Adrenal gland (tissue), 12 donors: ENCODE data around the gene ALDH1L1. TPM values are rescaled to one million over a fixed set of nuclear protein-coding genes. Genes with fewer than 3 reads are reported as not detected.

Experiments
- DNase-seq, 7 donors: peaks; one replicate each; pipeline ENCODE4 v3.0.0-alpha.2; 2019 to 2020
- H3K27ac ChIP-seq, 5 donors: fragments of 200-600 bp; sonication (generic) in 4 of 5; 1 replicate in 3 of 5; 2 replicates in 2 of 5; pipeline versions ENCODE4 v1.5.1 to v1.8.0; 2016 to 2020; ENCODE audit warnings: mild to moderate bottlenecking in 1 of 5
- H3K27me3 ChIP-seq: fragments of 200-600 bp; 2 replicates; pipeline ENCODE4 v1.8.0; 2021
- H3K36me3 ChIP-seq, 2 donors: fragments of 200-600 bp; replicated peaks in 1 of 2; 1 replicate in 1 of 2; 2 replicates in 1 of 2; pipeline versions ENCODE4 v1.5.1 to v1.8.0; 2018 to 2022
- H3K4me1 ChIP-seq, 2 donors: fragments of 200-600 bp; replicated peaks in 1 of 2; 1 replicate in 1 of 2; 2 replicates in 1 of 2; pipeline versions ENCODE4 v1.5.1 to v1.8.0; 2018 to 2021
- H3K4me3 ChIP-seq, 4 donors: fragments of 200-600 bp; sonication (generic) in 3 of 4; one replicate each; pipeline ENCODE4 v1.5.1; 2016 to 2018
- H3K9me3 ChIP-seq, 3 donors: fragments of 200-600 bp; sonication (generic) in 1 of 3; replicated peaks in 1 of 3; 1 replicate in 2 of 3; 2 replicates in 1 of 3; pipeline versions ENCODE4 v1.5.1 to v1.8.0; 2016 to 2021
- CTCF ChIP-seq, 6 experiments: fragments of 450-650 bp in 4 of 6; fragments of 200-600 bp in 2 of 6; sonication (generic) in 1 of 6; IDR thresholded peaks; 1 replicate in 5 of 6; 2 replicates in 1 of 6; pipeline versions ENCODE4 v1.5.1 to v1.8.0; 2016 to 2021; ENCODE audit warnings: antibody characterized with exemption in 6 of 6, mild to moderate bottlenecking in 2 of 6, moderate library complexity in 1 of 6
- POLR2A ChIP-seq, 2 donors: fragments of 450-650 bp; IDR thresholded peaks; one replicate each; pipeline ENCODE4 v1.6.1; 2017; ENCODE audit warnings: antibody characterized with exemption in 2 of 2, mild to moderate bottlenecking in 2 of 2, moderate library complexity in 1 of 2
- WGBS, 4 donors: extraction: QIAGEN DNeasy Blood & Tissue Kit in 2 of 4; methylation state at CpG; one replicate each; pipeline versions ENCODE4 v1.1.5 to v1.1.7; 2013 to 2017; 5-methylcytosine and 5-hydroxymethylcytosine counted together
- intact Hi-C, 2 donors: fragments of 100-400 bp; cut with DNase I; formaldehyde crosslinking; loops; one replicate each; pipeline versions ENCODE4 v1.14.1 to v1.15.0; 2022 to 2023
- polyA plus RNA-seq, 3 donors: library from polyadenylated mRNA; stranded (reverse); fragments of 200-250 nt in 2 of 3; fragments of 350-450 nt in 1 of 3; fragmentation: Illumina TruSeq in 1 of 3; extraction: RNeasy Lipid Tissue Mini Kit (QIAGEN cat#74804) in 1 of 3; gene quantifications; one replicate each; pipeline ENCODE4 v1.2.3, GENCODE V29; 2013 to 2014
- total RNA-seq, 9 donors: library from RNA; depleted of rRNA in 4 of 9; stranded (reverse); fragments of >200 nt in 4 of 9; fragments of 120-200 nt in 1 of 9; fragmentation: NEBNext Ultra II Directional in 1 of 9; extraction: Animal tissue kit (Norgen Biotek cat#: 25700) in 1 of 9; gene quantifications; one replicate each; pipeline versions ENCODE4 v1.1.0 to v1.2.4, GENCODE V29; 2013 to 2023
- donor health status: healthy with polysubstance abuse.
- donor health status: Bipolar disorder and iron deficiency.
- donor health status: DM: yes; HTN: yes; CAD: no.
- donor health status: DM: no; HTN: no; CAD: no.
- donor health status: DM: no; HTN: no; CAD: no.
- donor health status: DM: yes; HTN: yes; CAD: no.

The ALDH1L1 gene
- total and polyA plus RNA-seq, 12 donors, result 0.44 to 136 (median 72.3) TPM

GRCh38 chr3:126158016-126158911, 22.1 kb downstream of the ALDH1L1 start:
- Histone ChIP-seq H3K27ac (no peak overlapping the region), H3K4me1 (no peaks in the 10 kb centered on the region), H3K9me3 (no peaks in the 10 kb centered on the region), H3K36me3 (no peaks in the 10 kb centered on the region), H3K4me3 (no peak overlapping the region), H3K27me3 (no peaks in the 10 kb centered on the region)
- 90 to 93% (median 92%) methylated on average over 10 to 18 of the region's 18 CpGs for WGBS, 4 donors
- TF ChIP-seq POLR2A (IDR thresholded peaks at IDR 0.05), result no peak
- no peak for TF ChIP-seq CTCF (IDR thresholded peaks at IDR 0.05)
- intact Hi-C loops, result no loop called here
- peak in 2 of 7 donors; percentile 10 to 33 for DNase-seq

- TF ChIP-seq CTCF (IDR thresholded peaks at IDR 0.05) (no peak), POLR2A (IDR thresholded peaks at IDR 0.05) (no peak)
- H3K4me1 ChIP-seq, result no peaks in the 10 kb centered on the region
- no peak overlapping the region for H3K27ac ChIP-seq
- no peaks in the 10 kb centered on the region for H3K27me3 ChIP-seq
- no peaks in the 10 kb centered on the region for H3K9me3 ChIP-seq
- H3K4me3 ChIP-seq, result no peak overlapping the region
- DNase-seq, result peak in 1 of 7 donors; percentile 9
- WGBS, 4 donors, result 96% methylated on average over 26 of the region's 26 CpGs
- H3K36me3 ChIP-seq, result no peaks in the 10 kb centered on the region
- intact Hi-C loops, result no loop called here
Observed at GRCh38 chr3:126157083-126157768, 23.2 kb downstream of the ALDH1L1 start.

GRCh38 chr3:126156468-126156867, 23.9 kb downstream of the ALDH1L1 start:
- WGBS, 4 donors, result 83 to 90% (median 84%) methylated on average over 5 to 8 of the region's 8 CpGs; no CpG with 5 or more reads in 1 of the 4 donors
- TF ChIP-seq POLR2A (IDR thresholded peaks at IDR 0.05) (no peak), CTCF (IDR thresholded peaks at IDR 0.05) (no peak)
- no peak overlapping the region for H3K4me3 ChIP-seq

GRCh38 chr3:126155819-126156218, 24.6 kb downstream of the ALDH1L1 start:
- no peak overlapping the region for H3K4me3 ChIP-seq
- H3K9me3 ChIP-seq, result no peaks in the 10 kb centered on the region
- no peak overlapping the region for H3K27ac ChIP-seq
- WGBS, 4 donors, result 62 to 71% (median 67%) methylated on average over 6 of the region's 6 CpGs
- H3K36me3 ChIP-seq, result no peaks in the 10 kb centered on the region
- H3K27me3 ChIP-seq, result no peaks in the 10 kb centered on the region
- no peak for TF ChIP-seq POLR2A (IDR thresholded peaks at IDR 0.05)
- TF ChIP-seq CTCF (IDR thresholded peaks at IDR 0.05), result no peak
- intact Hi-C loops, result no loop called here
- peak in 1 of 7 donors; percentile 12 for DNase-seq
- H3K4me1 ChIP-seq, result no peaks in the 10 kb centered on the region

More at GRCh38 chr3:126156468-126156867, 23.9 kb downstream of the ALDH1L1 start:
- intact Hi-C loops, result no loop called here
- no peaks in the 10 kb centered on the region for H3K4me1 ChIP-seq
- no peaks in the 10 kb centered on the region for H3K9me3 ChIP-seq
- DNase-seq, result peak in 2 of 7 donors; percentile 18 to 29
- H3K36me3 ChIP-seq, result no peaks in the 10 kb centered on the region
- H3K27me3 ChIP-seq, result no peaks in the 10 kb centered on the region
- no peak overlapping the region for H3K27ac ChIP-seq
